ENCODE results near the gene RPS3.
"Not testable (repeated sequence)": the region's sequence is repeated elsewhere in the genome, so short reads cannot be mapped to it uniquely, and the experiment has no call there.

The RPS3 gene

GRCh38 chr11:75413146-75413545 lies 13.8 kb downstream of the RPS3 start:
- DNase-seq (ENCODE audit: low read depth in 4 of 4, low spot score in 1 of 4): not testable (repeated sequence)

GRCh38 chr11:75413864-75414263 lies 14.5 kb downstream of the RPS3 start:
- no peak for DNase-seq (ENCODE audit: low read depth in 4 of 4, low spot score in 1 of 4)

- DNase-seq (ENCODE audit: low read depth in 4 of 4, low spot score in 1 of 4): no peak
These were observed 21.1 kb downstream of the RPS3 start for GRCh38 chr11:75420224-75421034.

GRCh38 chr11:75421035-75421602 lies 21.8 kb downstream of the RPS3 start:
- no peak for DNase-seq (ENCODE audit: low read depth in 4 of 4, low spot score in 1 of 4)

- DNase-seq (ENCODE audit: low read depth in 4 of 4, low spot score in 1 of 4): no peak
These were observed 22.6 kb downstream of the RPS3 start for GRCh38 chr11:75421902-75422247.

- no peak for DNase-seq (ENCODE audit: low read depth in 4 of 4, low spot score in 1 of 4)
These were observed 23.2 kb downstream of the RPS3 start for GRCh38 chr11:75422248-75423231.

- no peak for DNase-seq (ENCODE audit: low read depth in 4 of 4, low spot score in 1 of 4)
These were observed 24.4 kb downstream of the RPS3 start for GRCh38 chr11:75423721-75424120.

GRCh38 chr11:75424396-75424795 lies 25.1 kb downstream of the RPS3 start:
- DNase-seq (ENCODE audit: low read depth in 4 of 4, low spot score in 1 of 4): no peak

GRCh38 chr11:75425422-75425821 lies 26.1 kb downstream of the RPS3 start:
- no peak for DNase-seq (ENCODE audit: low read depth in 4 of 4, low spot score in 1 of 4)

GRCh38 chr11:75426720-75427086 lies 27.4 kb downstream of the RPS3 start:
- no peak for DNase-seq (ENCODE audit: low read depth in 4 of 4, low spot score in 1 of 4)

- DNase-seq (ENCODE audit: low read depth in 4 of 4, low spot score in 1 of 4): no peak
These were observed 27.9 kb downstream of the RPS3 start for GRCh38 chr11:75427181-75427580.

- peak in 2 of 4 experiments; percentile 57 to 69 for DNase-seq (ENCODE audit: low read depth in 4 of 4, low spot score in 1 of 4)
These were observed 29.0 kb downstream of the RPS3 start for GRCh38 chr11:75428281-75428724.

GRCh38 chr11:75428989-75429640 lies 29.8 kb downstream of the RPS3 start:
- no peak for DNase-seq (ENCODE audit: low read depth in 4 of 4, low spot score in 1 of 4)

- no peak for DNase-seq (ENCODE audit: low read depth in 4 of 4, low spot score in 1 of 4)
These were observed 30.3 kb downstream of the RPS3 start for GRCh38 chr11:75429641-75429901.

GRCh38 chr11:75429902-75430713 lies 30.8 kb downstream of the RPS3 start:
- DNase-seq (ENCODE audit: low read depth in 4 of 4, low spot score in 1 of 4): peak in 3 of 4 experiments; percentile 37 to 44 (median 37)

GRCh38 chr11:75430714-75431532 lies 31.6 kb downstream of the RPS3 start:
- no peak for DNase-seq (ENCODE audit: low read depth in 4 of 4, low spot score in 1 of 4)

- DNase-seq (ENCODE audit: low read depth in 4 of 4, low spot score in 1 of 4): no peak
These were observed 32.5 kb downstream of the RPS3 start for GRCh38 chr11:75431533-75432525.

GRCh38 chr11:75432911-75433321 lies 33.6 kb downstream of the RPS3 start, which contains the start of gene KLHL35:
Gene KLHL35 (minus strand): TSS chr11:75433203. CDS start chr11:75430629, 2,574 bp downstream.
- no peak for DNase-seq (ENCODE audit: low read depth in 4 of 4, low spot score in 1 of 4)

Measured in stimulated activated CD4-positive, alpha-beta T cell treated with anti-CD3 and anti-CD28 coated beads, Interleukin-1b, Interleukin-23, amount 100 ng/mL, for 24 hours (primary cell).